Skeletal muscle tissue (tissue), 4 donors: ENCODE measurements around the gene ADCY2. TPM values are rescaled to one million over a fixed set of nuclear protein-coding genes. Genes with fewer than 3 reads are reported as not detected.

Experiments
- H3K27ac ChIP-seq: one replicate; pipeline ENCODE4 v1.7.0; 2013; ENCODE audit warnings: mild to moderate bottlenecking, low read depth, low read length, inconsistent platforms
- H3K27me3 ChIP-seq, 3 donors: one replicate each; pipeline ENCODE4 v1.7.0; 2013; ENCODE audit warnings: low read length in 3 of 3; ENCODE audit not compliant: control insufficient read depth in 3 of 3, insufficient read depth in 3 of 3
- H3K36me3 ChIP-seq, 3 donors: one replicate each; pipeline ENCODE4 v1.7.0; 2013; ENCODE audit warnings: low read length in 3 of 3; ENCODE audit not compliant: control insufficient read depth in 3 of 3, insufficient read depth in 3 of 3
- H3K4me1 ChIP-seq, 3 donors: one replicate each; pipeline ENCODE4 v1.7.0; 2013; ENCODE audit warnings: low read length in 3 of 3, mild to moderate bottlenecking in 3 of 3; ENCODE audit not compliant: control insufficient read depth in 3 of 3, insufficient read depth in 3 of 3
- H3K4me3 ChIP-seq, 3 donors: one replicate each; pipeline ENCODE4 v1.7.0; 2013; ENCODE audit warnings: low read length in 3 of 3
- H3K9ac ChIP-seq, 3 donors: one replicate each; pipeline ENCODE4 v1.7.0; 2013; ENCODE audit warnings: low read length in 3 of 3, mild to moderate bottlenecking in 3 of 3, moderate library complexity in 2 of 3, low read depth in 1 of 3
- H3K9me3 ChIP-seq, 3 donors: one replicate each; pipeline ENCODE4 v1.7.0; 2013; ENCODE audit warnings: low read length in 3 of 3; ENCODE audit not compliant: control insufficient read depth in 3 of 3
- total RNA-seq: library from RNA; depleted of rRNA; stranded (reverse); fragments of >200 nt; gene quantifications from one replicate; pipeline ENCODE4 v1.2.3, GENCODE V29; 2014
- donor health status: Osteomylitis.

ADCY2 gene
- total RNA-seq, 1 donor from 2014 or later, result 27.7 TPM

DNA sequence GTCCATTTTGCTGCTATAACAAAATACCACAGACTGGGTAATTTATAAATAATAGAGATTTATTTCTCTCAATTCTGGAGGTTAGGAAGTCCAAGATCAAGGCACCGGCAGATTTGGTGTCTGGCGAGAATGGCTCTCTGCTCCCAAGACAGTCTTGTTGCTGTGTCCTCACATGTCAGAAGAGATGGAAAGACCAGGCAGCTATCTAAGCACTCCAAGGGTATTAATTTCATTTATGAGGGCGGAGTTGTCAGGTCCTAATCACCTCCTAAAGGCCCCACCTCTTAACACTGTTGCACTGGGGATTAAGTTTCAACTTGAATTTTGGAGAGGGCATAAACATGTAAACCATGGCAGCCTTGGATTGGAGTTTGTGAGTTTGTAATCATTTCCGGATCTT is 30.3 kb downstream of the ADCY2 start:
- Histone ChIP-seq H3K4me1 (peaks cover 50 to 65% (median 51%) of the 10 kb centered on the region in 3 donors), H3K27me3 (no peaks in the 10 kb centered on the region)

DNA sequence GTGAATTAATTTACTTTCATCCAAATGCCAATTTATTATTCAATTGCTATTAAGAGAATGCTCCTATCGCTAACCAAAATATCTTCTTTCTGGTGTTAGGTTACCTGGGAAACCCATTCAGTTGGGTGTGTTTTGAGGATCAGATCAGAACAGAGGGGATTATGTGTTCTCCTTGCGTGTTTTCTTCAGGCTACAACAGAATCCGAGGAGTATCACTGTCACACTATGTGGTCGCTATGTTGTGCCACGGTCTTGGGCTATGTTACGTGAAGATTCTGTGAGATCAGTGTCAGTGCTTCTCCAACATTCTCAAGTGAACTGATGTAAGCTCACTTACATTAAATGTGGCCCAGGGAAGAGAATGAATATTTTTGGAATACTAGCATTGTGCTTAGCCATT is 39.0 kb downstream of the ADCY2 start:
- H3K4me1 ChIP-seq, result peaks cover 42 to 57% (median 55%) of the 10 kb centered on the region in 3 donors
- H3K27me3 ChIP-seq, result no peaks in the 10 kb centered on the region
- H3K9ac ChIP-seq, result peak overlapping the region in 2 of 3 donors; percentile 7 to 47
- peak overlapping the region; percentile 67 for H3K27ac ChIP-seq
- no peaks in the 10 kb centered on the region for H3K36me3 ChIP-seq
- H3K4me3 ChIP-seq, result peak overlapping the region in 2 of 3 donors; percentile 11 to 31
- no peaks in the 10 kb centered on the region for H3K9me3 ChIP-seq

More for the DNA sequence above, 30.3 kb downstream of the ADCY2 start:
- H3K4me3 ChIP-seq, result peak overlapping the region in 1 of 3 donors; percentile 11
- H3K36me3 ChIP-seq, result no peaks in the 10 kb centered on the region
- no peaks in the 10 kb centered on the region for H3K9me3 ChIP-seq
- H3K9ac ChIP-seq, result no peak overlapping the region
- peak overlapping the region; percentile 41 for H3K27ac ChIP-seq

DNA sequence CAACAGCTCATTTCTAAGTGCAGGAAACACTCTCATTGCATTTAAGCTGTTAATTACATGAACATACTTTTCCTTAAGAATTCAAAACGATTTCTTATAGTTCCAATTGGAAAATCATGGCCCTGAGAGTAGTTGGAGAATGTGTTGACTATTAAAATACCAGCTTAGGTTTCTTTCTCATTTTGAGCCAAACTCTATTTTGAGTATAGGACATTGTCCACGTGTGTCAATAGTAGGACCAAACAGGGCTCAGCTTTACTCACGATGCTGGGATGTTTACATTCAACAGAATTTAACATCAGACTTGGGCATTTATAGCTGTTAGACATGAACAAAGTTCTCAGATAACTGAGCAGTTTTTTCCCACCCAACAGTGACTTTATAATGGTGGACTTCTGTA is 39.6 kb downstream of the ADCY2 start:
- Histone ChIP-seq H3K27me3 (no peaks in the 10 kb centered on the region), H3K27ac (peak overlapping the region; percentile 67), H3K4me3 (peak overlapping the region in 1 of 3 donors; percentile 31), H3K36me3 (no peaks in the 10 kb centered on the region), H3K4me1 (peaks cover 42 to 57% (median 55%) of the 10 kb centered on the region in 3 donors), H3K9me3 (no peaks in the 10 kb centered on the region), H3K9ac (peak overlapping the region in 1 of 3 donors; percentile 47)

DNA sequence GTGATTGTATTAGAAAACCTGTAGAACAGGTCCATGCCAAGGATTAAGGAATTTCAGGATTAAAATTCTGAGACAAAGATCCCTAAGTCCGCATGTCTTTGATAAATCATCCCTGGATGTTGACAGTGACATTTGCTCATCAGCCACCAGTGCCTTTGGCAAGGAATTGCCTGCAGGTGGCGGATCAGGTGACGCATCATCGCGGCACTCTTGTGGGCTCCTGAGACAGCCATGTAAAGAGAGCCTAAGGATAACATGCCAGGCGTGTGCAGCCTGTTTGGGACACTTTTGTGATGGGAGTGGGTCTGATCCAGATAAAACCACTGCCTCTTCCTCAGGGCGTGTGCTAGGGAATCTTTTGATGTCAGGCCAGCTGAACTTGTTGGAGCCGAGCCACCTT is 40.6 kb downstream of the ADCY2 start:
- Histone ChIP-seq H3K4me3 (peak overlapping the region in 2 of 3 donors; percentile 4 to 46), H3K27ac (peak overlapping the region; percentile 67), H3K36me3 (no peaks in the 10 kb centered on the region), H3K9me3 (no peaks in the 10 kb centered on the region), H3K27me3 (no peaks in the 10 kb centered on the region), H3K9ac (peak overlapping the region in 1 of 3 donors; percentile 69), H3K4me1 (peaks cover 42 to 57% (median 55%) of the 10 kb centered on the region in 3 donors)

DNA sequence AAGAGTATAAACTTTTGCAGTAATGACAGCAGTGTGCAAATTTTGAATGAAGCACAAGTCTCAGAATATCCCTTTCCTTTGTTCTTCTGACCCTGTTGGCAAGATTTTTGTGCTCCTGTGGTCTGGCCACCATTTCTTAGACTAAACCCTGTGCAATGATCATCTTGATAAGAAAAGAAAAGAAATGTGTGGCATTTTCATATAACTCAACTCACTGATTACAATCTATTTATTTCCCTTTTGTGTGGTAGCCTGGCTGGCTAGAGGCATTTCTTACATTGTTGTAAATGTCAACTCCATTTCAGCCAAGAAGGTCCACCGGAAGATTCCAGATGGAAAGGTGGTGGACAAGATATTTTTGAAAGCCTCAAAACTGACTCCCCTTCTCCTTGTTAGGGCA is 41.9 kb downstream of the ADCY2 start:
- Histone ChIP-seq H3K27me3 (no peaks in the 10 kb centered on the region), H3K4me1 (peaks cover 42 to 48% (median 43%) of the 10 kb centered on the region in 3 donors), H3K4me3 (no peak overlapping the region), H3K9ac (no peak overlapping the region), H3K9me3 (no peaks in the 10 kb centered on the region), H3K27ac (peak overlapping the region; percentile 67), H3K36me3 (no peaks in the 10 kb centered on the region)

DNA sequence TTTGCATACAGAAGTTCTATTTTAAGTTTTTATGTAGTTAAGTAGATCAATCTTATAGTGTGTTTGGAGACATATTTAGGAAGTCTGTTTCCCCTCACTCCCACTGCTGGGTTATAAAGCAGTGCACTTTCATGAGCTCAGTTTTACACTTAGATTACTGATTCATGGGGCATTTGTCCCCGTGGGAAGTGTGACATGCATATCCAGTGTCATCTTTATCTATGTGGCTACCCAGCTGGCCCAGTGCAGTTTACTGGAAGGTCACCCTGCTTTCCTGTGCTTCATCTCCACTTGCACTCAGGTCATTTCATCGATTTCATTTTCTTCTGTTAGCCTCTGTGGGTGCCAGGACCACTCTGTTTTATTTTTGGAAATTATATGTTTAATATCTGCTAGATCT is 49.1 kb downstream of the ADCY2 start:
- Histone ChIP-seq H3K27me3 (no peaks in the 10 kb centered on the region), H3K4me1 (peaks cover 2 to 19% (median 7%) of the 10 kb centered on the region in 3 donors), H3K36me3 (no peaks in the 10 kb centered on the region), H3K4me3 (no peak overlapping the region), H3K9me3 (no peaks in the 10 kb centered on the region), H3K9ac (no peak overlapping the region), H3K27ac (no peak overlapping the region)

DNA sequence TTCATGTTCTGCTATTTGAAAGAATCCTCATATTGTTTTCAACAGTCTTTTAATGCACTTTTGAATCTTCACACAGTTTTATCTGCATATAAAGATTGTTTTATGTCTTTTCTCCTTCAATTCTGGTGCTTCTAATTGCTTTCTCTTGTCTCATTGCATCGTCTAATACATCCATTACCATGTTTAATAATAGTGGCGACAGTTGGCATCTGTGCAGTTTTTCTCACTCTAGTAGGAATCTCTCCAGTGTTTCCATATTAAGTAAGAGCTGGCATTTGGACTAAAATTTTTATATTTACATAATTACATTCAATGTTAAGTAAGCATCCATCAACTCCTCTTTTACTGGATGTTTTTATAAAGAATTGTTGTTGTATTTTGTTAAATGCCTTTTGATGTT is 49.9 kb downstream of the ADCY2 start:
- Histone ChIP-seq H3K27ac (no peak overlapping the region), H3K4me1 (peaks cover 2 to 19% (median 7%) of the 10 kb centered on the region in 3 donors), H3K9me3 (no peaks in the 10 kb centered on the region), H3K27me3 (no peaks in the 10 kb centered on the region), H3K4me3 (no peak overlapping the region), H3K36me3 (no peaks in the 10 kb centered on the region), H3K9ac (no peak overlapping the region)

DNA sequence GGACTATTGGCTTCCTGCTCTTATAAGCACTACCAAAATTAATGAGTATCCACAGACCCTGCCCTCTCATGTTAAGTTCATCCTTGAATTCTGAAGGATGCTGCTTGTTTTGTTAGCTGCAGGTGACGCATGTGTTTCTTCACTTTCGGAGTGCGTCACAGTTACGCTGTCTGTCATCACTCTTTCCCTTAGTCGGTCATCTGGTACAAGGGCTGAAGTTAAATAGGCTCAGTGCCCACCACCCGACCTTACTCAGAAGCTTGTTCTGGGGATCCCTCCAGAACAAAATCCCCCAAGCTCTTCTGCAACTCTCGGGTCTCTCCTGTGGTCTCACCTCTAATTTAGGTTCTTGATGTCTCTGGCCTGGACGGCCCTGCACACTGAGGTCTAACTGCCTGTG is 51.0 kb downstream of the ADCY2 start:
- Histone ChIP-seq H3K36me3 (no peaks in the 10 kb centered on the region), H3K27me3 (no peaks in the 10 kb centered on the region), H3K9ac (no peak overlapping the region), H3K27ac (no peak overlapping the region), H3K9me3 (no peaks in the 10 kb centered on the region), H3K4me3 (no peak overlapping the region), H3K4me1 (peaks cover 2 to 19% (median 7%) of the 10 kb centered on the region in 3 donors)

DNA sequence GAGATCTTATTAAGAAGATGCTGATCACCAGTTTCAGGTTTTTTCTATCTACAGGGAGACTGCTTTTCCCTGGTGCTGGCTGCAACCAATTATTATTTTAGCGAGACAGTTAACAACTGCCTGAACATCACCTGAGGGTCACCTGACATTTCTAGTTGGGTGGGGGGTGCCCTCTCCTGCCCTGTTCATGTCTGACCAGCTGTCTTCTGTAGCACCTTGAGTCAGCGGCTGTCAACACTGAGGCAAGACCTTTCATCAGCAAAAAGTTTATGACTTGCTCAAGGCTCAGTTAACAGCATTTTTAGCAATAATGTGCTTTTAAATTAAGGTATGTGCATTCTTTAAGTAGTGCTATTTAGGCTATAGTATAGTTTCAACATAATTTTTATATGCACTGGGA is 58.0 kb downstream of the ADCY2 start:
- H3K27ac ChIP-seq, result no peak overlapping the region
- no peaks in the 10 kb centered on the region for H3K36me3 ChIP-seq
- H3K9me3 ChIP-seq, result no peaks in the 10 kb centered on the region
- no peaks in the 10 kb centered on the region for H3K27me3 ChIP-seq
- H3K4me3 ChIP-seq, result no peak overlapping the region
- H3K9ac ChIP-seq, result no peak overlapping the region
- peaks cover 0 to 11% (median 0%) of the 10 kb centered on the region in 3 donors for H3K4me1 ChIP-seq

DNA sequence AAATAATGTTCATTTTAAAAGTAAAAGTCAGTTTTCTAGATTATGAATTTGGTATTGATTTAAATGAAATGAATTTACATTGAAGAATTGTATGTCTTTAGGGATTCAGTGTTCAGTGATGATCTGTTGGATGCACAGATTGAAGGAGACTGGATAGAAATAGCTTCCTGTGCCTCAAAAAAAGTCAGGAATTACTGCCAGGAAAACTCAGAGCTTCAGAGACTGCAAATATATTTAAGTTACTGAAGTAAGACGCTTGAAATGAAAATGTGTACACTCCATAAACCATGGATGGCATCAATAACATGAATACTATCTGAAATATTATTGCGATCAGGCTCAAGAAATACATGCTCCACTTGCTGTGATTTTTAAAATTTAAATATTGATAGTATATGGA is 60.3 kb downstream of the ADCY2 start:
- no peaks in the 10 kb centered on the region for H3K36me3 ChIP-seq

More for the DNA sequence above, 60.3 kb downstream of the ADCY2 start:
- Histone ChIP-seq H3K4me1 (peaks cover 0 to 20% (median 0%) of the 10 kb centered on the region in 3 donors), H3K27me3 (no peaks in the 10 kb centered on the region), H3K4me3 (no peak overlapping the region), H3K9ac (no peak overlapping the region), H3K9me3 (no peaks in the 10 kb centered on the region), H3K27ac (no peak overlapping the region)
